Measurements from ENCODE around the gene GBP7.

Gene GBP7, protein sequence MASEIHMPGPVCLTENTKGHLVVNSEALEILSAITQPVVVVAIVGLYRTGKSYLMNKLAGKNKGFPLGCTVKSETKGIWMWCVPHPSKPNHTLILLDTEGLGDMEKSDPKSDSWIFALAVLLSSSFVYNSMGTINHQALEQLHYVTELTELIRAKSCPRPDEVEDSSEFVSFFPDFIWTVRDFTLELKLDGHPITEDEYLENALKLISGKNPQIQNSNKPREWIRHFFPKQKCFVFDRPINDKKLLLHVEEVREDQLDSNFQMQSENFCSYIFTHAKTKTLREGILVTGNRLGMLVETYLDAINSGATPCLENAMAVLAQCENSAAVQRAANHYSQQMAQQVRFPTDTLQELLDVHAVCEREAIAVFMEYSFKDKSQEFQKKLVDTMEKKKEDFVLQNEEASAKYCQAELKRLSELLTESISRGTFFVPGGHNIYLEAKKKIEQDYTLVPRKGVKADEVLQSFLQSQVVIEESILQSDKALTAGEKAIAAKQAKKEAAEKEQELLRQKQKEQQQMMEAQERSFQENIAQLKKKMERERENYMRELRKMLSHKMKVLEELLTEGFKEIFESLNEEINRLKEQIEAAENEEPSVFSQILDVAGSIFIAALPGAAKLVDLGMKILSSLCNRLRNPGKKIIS

GRCh38 chr1:89175601-89176256 is at the start of gene GBP7:
Gene GBP7, minus strand, starts transcription at chr1:89176003. Its CDS starts 4,068 bp downstream, at chr1:89171935.
- TF ChIP-seq, protein P1, sequence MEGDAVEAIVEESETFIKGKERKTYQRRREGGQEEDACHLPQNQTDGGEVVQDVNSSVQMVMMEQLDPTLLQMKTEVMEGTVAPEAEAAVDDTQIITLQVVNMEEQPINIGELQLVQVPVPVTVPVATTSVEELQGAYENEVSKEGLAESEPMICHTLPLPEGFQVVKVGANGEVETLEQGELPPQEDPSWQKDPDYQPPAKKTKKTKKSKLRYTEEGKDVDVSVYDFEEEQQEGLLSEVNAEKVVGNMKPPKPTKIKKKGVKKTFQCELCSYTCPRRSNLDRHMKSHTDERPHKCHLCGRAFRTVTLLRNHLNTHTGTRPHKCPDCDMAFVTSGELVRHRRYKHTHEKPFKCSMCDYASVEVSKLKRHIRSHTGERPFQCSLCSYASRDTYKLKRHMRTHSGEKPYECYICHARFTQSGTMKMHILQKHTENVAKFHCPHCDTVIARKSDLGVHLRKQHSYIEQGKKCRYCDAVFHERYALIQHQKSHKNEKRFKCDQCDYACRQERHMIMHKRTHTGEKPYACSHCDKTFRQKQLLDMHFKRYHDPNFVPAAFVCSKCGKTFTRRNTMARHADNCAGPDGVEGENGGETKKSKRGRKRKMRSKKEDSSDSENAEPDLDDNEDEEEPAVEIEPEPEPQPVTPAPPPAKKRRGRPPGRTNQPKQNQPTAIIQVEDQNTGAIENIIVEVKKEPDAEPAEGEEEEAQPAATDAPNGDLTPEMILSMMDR (IDR thresholded peaks at IDR 0.05), result no peak

GRCh38 chr1:89221341-89221740 is 45.5 kb upstream of the GBP7 start:
- TF ChIP-seq, protein P1 (IDR thresholded peaks at IDR 0.05), result no peak

- TF ChIP-seq, protein P1 (IDR thresholded peaks at IDR 0.05), result no peak
These were observed 37.5 kb upstream of the GBP7 start for GRCh38 chr1:89213347-89213746.

- TF ChIP-seq, protein P1 (IDR thresholded peaks at IDR 0.05), result no peak
These were observed 35.3 kb upstream of the GBP7 start for GRCh38 chr1:89211035-89211634.

- TF ChIP-seq, protein P1 (IDR thresholded peaks at IDR 0.05), result no peak
These were observed 30.6 kb upstream of the GBP7 start for GRCh38 chr1:89206373-89206772.

GRCh38 chr1:89203166-89203565 is 27.4 kb upstream of the GBP7 start:
- TF ChIP-seq, protein P1 (IDR thresholded peaks at IDR 0.05), result no peak

DNA sequence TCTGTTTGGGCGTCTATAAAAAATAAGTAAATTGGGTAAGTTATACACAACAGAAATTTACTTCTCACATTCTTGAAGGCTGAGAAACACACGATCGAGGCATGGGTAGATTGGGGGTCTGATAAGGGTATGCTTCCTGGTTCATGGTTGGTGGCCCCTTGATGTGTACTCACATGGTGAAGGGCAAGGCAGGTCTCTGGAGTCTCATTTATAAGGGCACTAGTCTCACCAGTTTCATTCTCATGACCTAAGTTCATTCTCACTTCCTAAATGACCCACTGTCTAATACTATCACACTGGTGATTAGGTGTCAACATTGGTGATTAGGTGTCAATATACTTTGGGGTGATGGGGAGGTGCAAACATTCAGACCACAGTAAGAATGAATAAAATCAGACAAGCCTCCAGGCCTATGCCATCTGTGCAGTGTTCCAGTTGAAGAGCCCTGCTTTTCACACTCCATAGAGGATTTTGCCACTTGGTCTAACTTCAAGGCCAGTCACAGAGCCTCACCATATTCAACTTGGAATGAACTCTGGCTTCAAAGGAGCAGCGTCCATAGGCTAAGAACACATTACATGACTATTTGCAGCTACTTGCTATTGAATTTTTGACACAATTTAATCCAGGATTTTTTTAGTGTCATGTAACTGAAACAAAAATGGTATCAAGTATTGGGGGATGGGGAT is 25.4 kb upstream of the GBP7 start:
- TF ChIP-seq, protein P1 (IDR thresholded peaks at IDR 0.05), result no peak

Data from LNCAP (cell line).